ENCODE measurements around the gene MTM1.

MTM1 gene

GRCh38 chrX:150616863-150617198 is 48.4 kb downstream of the MTM1 start:
- DNase-seq (ENCODE audit: low spot score) = no peak
- in situ Hi-C loops (cut with MboI; ENCODE audit: low sequenced_read_pairs, unreplicated experiment) = no loop called here
- no peak for TF ChIP-seq CTCF (IDR thresholded peaks at IDR 0.05; ENCODE audit: borderline replicate concordance, control extremely low read depth, extremely low read depth, insufficient read depth, missing control alignments)

- TF ChIP-seq CTCF (IDR thresholded peaks at IDR 0.05; ENCODE audit: borderline replicate concordance, control extremely low read depth, extremely low read depth, insufficient read depth, missing control alignments) = no peak
- DNase-seq (ENCODE audit: low spot score) = no peak
- in situ Hi-C loops (cut with MboI; ENCODE audit: low sequenced_read_pairs, unreplicated experiment) = no loop called here
Measured at GRCh38 chrX:150621652-150622051, 53.2 kb downstream of the MTM1 start.

- DNase-seq (ENCODE audit: low spot score) = no peak
- TF ChIP-seq CTCF (IDR thresholded peaks at IDR 0.05; ENCODE audit: borderline replicate concordance, control extremely low read depth, extremely low read depth, insufficient read depth, missing control alignments) = no peak
- in situ Hi-C loops (cut with MboI; ENCODE audit: low sequenced_read_pairs, unreplicated experiment) = no loop called here
Measured at GRCh38 chrX:150623583-150623982, 55.2 kb downstream of the MTM1 start.

GRCh38 chrX:150625097-150625496 is 56.7 kb downstream of the MTM1 start:
- DNase-seq (ENCODE audit: low spot score) = no peak
- TF ChIP-seq CTCF (IDR thresholded peaks at IDR 0.05; ENCODE audit: borderline replicate concordance, control extremely low read depth, extremely low read depth, insufficient read depth, missing control alignments) = no peak
- in situ Hi-C loops (cut with MboI; ENCODE audit: low sequenced_read_pairs, unreplicated experiment) = no loop called here

- DNase-seq (ENCODE audit: low spot score) = no peak
- in situ Hi-C loops (cut with MboI; ENCODE audit: low sequenced_read_pairs, unreplicated experiment) = no loop called here
- no peak for TF ChIP-seq CTCF (IDR thresholded peaks at IDR 0.05; ENCODE audit: borderline replicate concordance, control extremely low read depth, extremely low read depth, insufficient read depth, missing control alignments)
Measured at GRCh38 chrX:150625875-150626274, 57.5 kb downstream of the MTM1 start.

GRCh38 chrX:150627957-150628356 is 59.5 kb downstream of the MTM1 start:
- no peak for DNase-seq (ENCODE audit: low spot score)
- no peak for TF ChIP-seq CTCF (IDR thresholded peaks at IDR 0.05; ENCODE audit: borderline replicate concordance, control extremely low read depth, extremely low read depth, insufficient read depth, missing control alignments)
- in situ Hi-C loops (cut with MboI; ENCODE audit: low sequenced_read_pairs, unreplicated experiment) = no loop called here

- peak; percentile 34 for DNase-seq (ENCODE audit: low spot score)
- TF ChIP-seq CTCF (IDR thresholded peaks at IDR 0.05; ENCODE audit: borderline replicate concordance, control extremely low read depth, extremely low read depth, insufficient read depth, missing control alignments) = no peak
- in situ Hi-C loops (cut with MboI; ENCODE audit: low sequenced_read_pairs, unreplicated experiment) = no loop called here
Measured at GRCh38 chrX:150635952-150636351, 67.5 kb downstream of the MTM1 start.
